Regular cardiac myocyte (primary cell): Measurements from ENCODE around the gene CYSRT1. TPM values are rescaled to one million over a fixed set of nuclear protein-coding genes. Genes with fewer than 3 reads are reported as not detected.

Experiments
- total RNA-seq: library from RNA; depleted of rRNA; stranded (reverse); fragments of >200 nt; gene quantifications from 2 replicates; pipeline ENCODE4 v1.2.3, GENCODE V29; 2014

CYSRT1 gene
- total RNA-seq, result under 0.01 and 0.19 TPM in 2 replicates

GRCh38 chr9:137224830-137225694, at the start of gene CYSRT1:
Gene CYSRT1, plus strand, starts transcription at chr9:137225174. Its CDS starts 448 bp downstream, at chr9:137225622.

DNA sequence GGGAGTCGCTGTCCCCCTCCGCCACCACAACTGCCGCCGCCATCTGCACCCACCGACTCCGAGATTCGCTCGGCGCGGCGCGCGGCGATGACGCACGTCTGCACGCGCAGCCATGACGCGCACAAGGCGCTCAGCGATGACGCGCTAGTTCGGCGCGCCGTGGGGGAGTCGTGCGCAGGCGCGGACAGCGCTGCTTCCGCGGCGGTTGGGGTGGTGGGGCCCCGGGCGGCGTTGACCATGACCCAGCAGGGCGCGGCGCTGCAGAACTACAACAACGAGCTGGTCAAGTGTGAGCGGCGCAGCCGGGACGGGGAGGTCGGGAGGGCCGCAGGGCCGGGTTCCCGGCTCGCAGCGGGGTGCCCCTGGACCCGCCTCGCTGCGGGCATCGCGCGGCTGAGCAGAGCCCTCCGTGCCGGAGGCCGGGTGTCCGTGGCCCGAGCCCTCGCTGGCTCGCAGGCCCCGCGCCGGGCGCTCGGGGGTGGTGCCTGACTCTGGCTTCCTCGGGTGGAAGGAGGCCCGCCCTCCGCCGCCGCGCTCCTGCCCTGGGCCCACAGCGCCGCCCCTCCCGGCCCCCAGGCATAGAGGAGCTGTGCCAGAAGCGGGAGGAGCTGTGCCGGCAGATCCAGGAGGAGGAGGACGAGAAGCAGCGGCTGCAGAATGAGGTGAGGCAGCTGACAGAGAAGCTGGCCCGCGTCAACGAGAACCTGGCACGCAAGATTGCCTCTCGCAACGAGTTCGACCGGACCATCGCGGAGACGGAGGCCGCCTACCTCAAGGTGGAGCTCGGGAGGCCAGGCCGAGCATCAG, 36.3 kb upstream of the CYSRT1 start, which contains the start of the genes ANAPC2 and SSNA1:
Gene ANAPC2 (minus strand): TSS at position 71 of the 807 bp plus-strand sequence. CDS start 28 bp downstream, at position 43.
Gene SSNA1 (plus strand): TSS at position 187 of the 807 bp plus-strand sequence. CDS start 51 bp downstream, at position 238.

GRCh38 chr9:137200311-137201204, 24.4 kb upstream of the CYSRT1 start, which contains the start of gene TPRN:
Gene TPRN, minus strand, starts transcription at chr9:137200741. Its CDS starts 30 bp downstream, at chr9:137200711.

DNA sequence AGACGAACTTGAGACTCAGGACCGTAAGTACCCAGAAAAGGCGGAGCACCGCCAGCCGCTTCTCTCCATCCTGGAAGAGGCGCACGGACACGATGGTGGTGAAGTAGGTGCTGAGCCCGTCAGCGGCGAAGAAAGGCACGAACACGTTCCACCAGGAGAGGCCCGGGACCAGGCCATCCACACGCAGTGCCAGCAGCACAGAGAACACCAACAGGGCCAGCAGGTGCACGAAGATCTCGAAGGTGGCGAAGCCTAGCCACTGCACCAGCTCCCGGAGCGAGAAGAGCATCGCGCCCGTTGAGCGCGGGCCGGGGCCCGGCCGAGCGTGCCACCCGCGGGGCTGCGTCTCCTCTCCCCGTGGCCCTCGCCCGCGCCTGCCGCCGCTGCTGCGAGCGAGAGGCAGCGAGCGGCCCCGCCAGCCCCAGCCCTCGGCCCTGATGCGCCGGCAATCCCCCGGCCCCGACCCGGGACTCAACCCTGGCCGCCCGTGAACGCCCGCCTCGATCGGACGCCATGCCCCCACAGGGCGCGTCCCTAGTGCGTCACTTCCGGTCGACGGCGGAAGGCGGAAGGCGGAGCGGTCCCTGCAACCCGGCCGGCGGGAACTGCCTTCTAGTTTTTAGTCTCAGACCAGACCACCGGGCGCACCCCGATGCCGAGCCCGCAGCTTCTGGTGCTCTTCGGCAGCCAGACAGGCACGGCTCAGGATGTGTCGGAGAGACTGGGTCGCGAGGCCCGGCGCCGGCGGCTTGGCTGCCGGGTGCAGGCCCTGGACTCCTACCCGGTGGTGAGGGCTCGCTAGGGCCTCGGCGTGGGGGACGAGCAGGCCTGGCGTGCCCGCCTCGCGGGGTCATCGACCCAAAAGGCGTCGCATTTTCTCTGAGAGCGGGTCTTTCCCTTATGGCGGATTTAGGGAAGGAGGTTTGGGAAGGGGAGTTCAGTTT, 19.6 kb upstream of the CYSRT1 start, which contains the start of the genes NDOR1 and TMEM203:
Gene NDOR1 (plus strand): TSS at position 575 of the 944 bp plus-strand sequence. CDS start 78 bp downstream, at position 653.
Gene TMEM203 (minus strand): TSS at position 523 of the 944 bp plus-strand sequence. CDS start 234 bp downstream, at position 289.

GRCh38 chr9:137222190-137223077, 2.5 kb upstream of the CYSRT1 start, which contains the start of gene RNF208:
Gene RNF208, minus strand, starts transcription at chr9:137222240. Its CDS starts 1,028 bp downstream, at chr9:137221212.

GRCh38 chr9:137227054-137227852, 2.3 kb downstream of the CYSRT1 start, which contains the start of gene RNF224:
Gene RNF224, plus strand, starts transcription at chr9:137227502. Its CDS starts 834 bp downstream, at chr9:137228336.

GRCh38 chr9:137230705-137231371, 5.9 kb downstream of the CYSRT1 start, which contains the start of gene SLC34A3:
Gene SLC34A3, plus strand, starts transcription at chr9:137230901. Its CDS starts 802 bp downstream, at chr9:137231703.

GRCh38 chr9:137240841-137241489, 16.0 kb downstream of the CYSRT1 start, which contains the start of gene TUBB4B:
Gene TUBB4B, plus strand, starts transcription at chr9:137241287. Its CDS starts 74 bp downstream, at chr9:137241361.

DNA sequence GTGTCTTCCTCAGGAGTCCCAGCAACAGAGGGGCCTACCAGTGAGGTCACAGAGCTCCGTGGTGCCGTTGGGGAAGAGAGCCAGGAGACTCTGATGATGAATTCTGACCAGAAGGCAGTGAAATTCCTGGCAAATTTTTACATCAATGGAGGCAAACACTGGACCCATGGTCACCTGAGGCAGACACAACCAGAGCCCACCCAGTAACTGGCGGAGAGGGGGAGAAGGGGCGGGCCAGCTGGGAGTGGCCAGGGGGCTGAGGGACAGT, 26.2 kb downstream of the CYSRT1 start, which contains the start of gene STPG3:
Gene STPG3 (plus strand): TSS at position 93 of the 268 bp plus-strand sequence. CDS start 1 bp downstream, at position 94.

DNA sequence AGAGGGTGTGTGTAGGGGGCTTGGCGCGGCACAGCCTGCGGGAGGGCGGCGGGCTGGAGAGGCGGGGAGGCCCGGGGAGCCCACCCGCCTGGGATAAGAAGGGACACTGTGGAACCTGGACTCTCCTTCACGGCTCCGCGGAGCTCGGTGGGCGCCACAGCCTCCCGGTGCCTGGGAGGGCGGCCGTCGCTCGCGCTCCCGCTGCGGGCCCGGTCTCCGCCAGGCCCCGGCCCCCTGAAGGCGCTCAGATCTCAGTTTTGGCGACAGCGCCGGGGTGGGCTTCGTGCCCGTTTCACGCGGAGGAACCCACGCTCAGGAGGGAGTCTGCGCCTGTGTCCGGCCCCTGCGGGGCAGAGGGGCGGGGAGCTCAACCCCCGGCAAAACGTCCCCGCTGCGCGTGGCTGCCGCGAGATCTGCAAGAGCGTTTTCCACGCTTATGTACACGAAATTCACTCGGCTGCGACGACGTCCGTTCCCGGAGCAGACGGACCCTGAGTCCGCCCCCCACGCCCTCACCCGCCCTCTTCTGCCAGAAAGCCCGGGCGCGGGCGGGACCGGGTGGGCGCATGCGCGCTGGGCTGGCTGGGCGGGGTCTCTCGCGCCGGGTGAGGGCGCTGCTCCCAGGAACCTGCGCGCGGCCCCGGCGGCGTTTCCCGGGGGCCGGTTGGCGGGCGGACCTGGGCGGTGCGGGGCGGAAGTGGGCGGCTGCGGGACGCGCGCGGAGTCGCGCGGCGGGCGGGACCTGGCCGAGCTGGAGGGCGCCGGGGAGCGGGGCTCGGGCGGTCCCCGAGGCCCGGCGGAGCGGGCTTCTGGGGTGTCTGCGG, 29.9 kb downstream of the CYSRT1 start, which contains the start of gene NELFB:
Gene NELFB (plus strand): TSS at position 704 of the 824 bp plus-strand sequence.

Other genes with a start within 250 kb of the CYSRT1 start
- 1.7 TPM in 1 of 2 replicates, not detected in the other for gene PTGDS, start 247.7 kb upstream of the CYSRT1 start, total RNA-seq
- 0.85 TPM in 1 of 2 replicates, not detected in the other for gene LCNL1, start 242.2 kb upstream of the CYSRT1 start, total RNA-seq
- gene PAXX, start 232.8 kb upstream of the CYSRT1 start, total RNA-seq, result 14.9 and 23.6 TPM in 2 replicates
- gene CLIC3, start 228.6 kb upstream of the CYSRT1 start, total RNA-seq, result 0.56 and 1.7 TPM in 2 replicates
- 10.4 and 20.3 TPM in 2 replicates for gene ABCA2, start 196.9 kb upstream of the CYSRT1 start, total RNA-seq
- not detected in 2 replicates for gene FUT7, start 193.1 kb upstream of the CYSRT1 start, total RNA-seq
- gene NPDC1, start 179.0 kb upstream of the CYSRT1 start, total RNA-seq, result 14.6 and 20.3 TPM in 2 replicates
- gene ENTPD2, start 171.1 kb upstream of the CYSRT1 start, total RNA-seq, result not detected in 2 replicates
- 0.85 and 10.4 TPM in 2 replicates for gene SAPCD2, start 154.6 kb upstream of the CYSRT1 start, total RNA-seq
- gene UAP1L1, start 147.7 kb upstream of the CYSRT1 start, total RNA-seq, result 5.9 and 16.1 TPM in 2 replicates
- 67.3 and 120 TPM in 2 replicates for gene MAN1B1, start 138.2 kb upstream of the CYSRT1 start, total RNA-seq
- gene DPP7, start 110.4 kb upstream of the CYSRT1 start, total RNA-seq, result 33.9 and 69.9 TPM in 2 replicates
- gene GRIN1, start 86.0 kb upstream of the CYSRT1 start, total RNA-seq, result under 0.01 and 0.19 TPM in 2 replicates
- gene LRRC26, start 55.1 kb upstream of the CYSRT1 start, total RNA-seq, result not detected in 2 replicates
- gene TMEM210, start 53.1 kb upstream of the CYSRT1 start, total RNA-seq, result not detected in 2 replicates
- 16.9 and 21.5 TPM in 2 replicates for gene ANAPC2, start 36.6 kb upstream of the CYSRT1 start, total RNA-seq
- gene SSNA1, start 36.5 kb upstream of the CYSRT1 start, total RNA-seq, result 43.1 and 109 TPM in 2 replicates
- 4.2 and 7.7 TPM in 2 replicates for gene TPRN, start 24.4 kb upstream of the CYSRT1 start, total RNA-seq
- 36.9 and 42.9 TPM in 2 replicates for gene TMEM203, start 19.5 kb upstream of the CYSRT1 start, total RNA-seq
- gene NDOR1, start 19.5 kb upstream of the CYSRT1 start, total RNA-seq, result 2.8 and 5.9 TPM in 2 replicates
- gene RNF208, start 2.9 kb upstream of the CYSRT1 start, total RNA-seq, result 0.19 and 0.28 TPM in 2 replicates
- gene RNF224, start 2.3 kb downstream of the CYSRT1 start, total RNA-seq, result not detected in 2 replicates
- gene SLC34A3, start 5.7 kb downstream of the CYSRT1 start, total RNA-seq, result not detected in 2 replicates
- 99.2 and 1,104 TPM in 2 replicates for gene TUBB4B, start 16.1 kb downstream of the CYSRT1 start, total RNA-seq
- gene STPG3, start 26.1 kb downstream of the CYSRT1 start, total RNA-seq, result not detected in 2 replicates
- gene NELFB, start 30.2 kb downstream of the CYSRT1 start, total RNA-seq, result 45.1 and 65.0 TPM in 2 replicates
- 13.8 and 31.1 TPM in 2 replicates for gene TOR4A, start 52.6 kb downstream of the CYSRT1 start, total RNA-seq
- gene NRARP, start 77.1 kb downstream of the CYSRT1 start, total RNA-seq, result 0.28 and 0.77 TPM in 2 replicates
- 5.2 and 18.0 TPM in 2 replicates for gene EXD3, start 198.0 kb downstream of the CYSRT1 start, total RNA-seq
- 0.28 TPM in 1 of 2 replicates, not detected in the other for gene NOXA1, start 198.2 kb downstream of the CYSRT1 start, total RNA-seq
- not detected in 2 replicates for gene ENTPD8, start 216.2 kb downstream of the CYSRT1 start, total RNA-seq
- gene NSMF, start 234.2 kb downstream of the CYSRT1 start, total RNA-seq, result 15.2 and 17.3 TPM in 2 replicates